HG03108 (cell line): Measurements from ENCODE around the gene UBE2J2.
A peak's percentile ranks its signal among the peaks of the same experiment; 100 is the strongest.

Experiments used
- ATAC-seq: cut with Tn5 transposase; IDR thresholded peaks from one replicate; pipeline ENCODE4 v1.9.1; 2021; ENCODE audit warnings: moderate library complexity; ENCODE audit not compliant: unreplicated experiment

Gene UBE2J2

DNA sequence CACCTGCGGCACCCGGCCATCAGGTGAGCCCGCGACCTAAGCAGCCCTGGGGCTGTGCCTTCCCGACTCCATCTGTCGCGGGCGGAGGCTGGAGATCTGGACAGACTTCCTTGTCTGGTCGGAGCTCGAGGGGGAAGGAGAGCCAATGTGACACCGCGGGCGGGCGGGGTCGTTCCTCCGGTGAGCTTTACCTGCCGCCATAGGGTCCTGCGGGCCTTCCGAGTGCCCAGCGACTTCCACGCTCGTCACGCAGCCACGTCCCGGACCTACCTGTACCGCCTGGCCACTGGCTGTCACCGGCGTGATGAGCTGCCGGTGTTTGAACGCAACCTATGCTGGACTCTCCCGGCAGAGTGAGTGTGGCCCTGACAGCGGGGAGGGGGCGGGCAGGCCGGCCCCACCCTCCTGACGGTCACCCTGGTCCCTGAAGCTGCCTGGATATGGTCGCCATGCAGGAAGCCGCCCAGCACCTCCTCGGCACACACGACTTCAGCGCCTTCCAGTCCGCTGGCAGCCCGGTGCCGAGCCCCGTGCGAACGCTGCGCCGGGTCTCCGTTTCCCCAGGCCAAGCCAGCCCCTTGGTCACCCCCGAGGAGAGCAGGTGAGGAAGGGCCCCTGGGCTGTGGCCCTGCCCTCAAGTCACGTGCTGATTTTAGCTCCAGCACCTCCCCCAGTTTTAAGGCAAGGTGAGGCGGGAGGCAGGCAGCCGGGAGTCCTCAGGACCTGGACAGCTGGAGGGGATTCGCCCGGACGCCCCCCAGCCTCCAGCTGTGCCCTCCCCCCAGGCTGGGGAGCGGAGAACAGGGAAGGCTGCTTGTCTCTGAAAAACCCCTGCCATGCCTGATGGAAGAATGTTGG is 35.8 kb upstream of the UBE2J2 start:
- no peak for ATAC-seq

DNA sequence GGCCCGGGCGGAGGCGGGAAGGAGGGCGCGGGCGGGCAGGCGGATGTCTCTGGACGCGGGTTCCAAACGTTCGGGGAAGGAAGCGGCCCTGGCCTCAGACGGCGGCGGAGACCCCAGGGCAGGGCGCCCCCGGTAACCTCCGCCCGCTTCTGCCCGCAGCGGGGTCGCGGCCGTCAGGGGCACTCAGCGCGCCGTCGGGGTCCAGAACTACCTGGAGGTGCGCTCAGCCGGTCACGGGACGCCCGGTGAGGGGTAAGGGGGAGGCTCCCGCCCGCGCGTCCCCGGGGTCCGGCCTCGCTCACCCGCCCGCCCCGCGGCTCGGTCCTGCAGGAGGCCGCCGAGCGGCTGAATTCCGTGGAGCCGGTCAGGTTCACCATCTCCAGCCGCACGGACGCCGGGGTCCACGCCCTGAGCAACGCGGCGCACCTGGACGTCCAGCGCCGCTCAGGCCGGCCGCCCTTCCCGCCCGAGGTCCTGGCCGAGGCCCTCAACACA is 35.1 kb upstream of the UBE2J2 start:
- no peak for ATAC-seq

- peak; percentile 49 for ATAC-seq
Measured at GRCh38 chr1:1307923-1308755, 34.5 kb upstream of the UBE2J2 start, which contains the start of the genes ACAP3 and PUSL1. ACAP3 (minus strand) TSS chr1:1307930; CDS start chr1:1307815, 115 bp downstream. PUSL1 (plus strand) TSS chr1:1308597; CDS start chr1:1308644, 47 bp downstream.

- peak; percentile 1 for ATAC-seq
Measured at GRCh38 chr1:1307261-1307922, 33.7 kb upstream of the UBE2J2 start.

DNA sequence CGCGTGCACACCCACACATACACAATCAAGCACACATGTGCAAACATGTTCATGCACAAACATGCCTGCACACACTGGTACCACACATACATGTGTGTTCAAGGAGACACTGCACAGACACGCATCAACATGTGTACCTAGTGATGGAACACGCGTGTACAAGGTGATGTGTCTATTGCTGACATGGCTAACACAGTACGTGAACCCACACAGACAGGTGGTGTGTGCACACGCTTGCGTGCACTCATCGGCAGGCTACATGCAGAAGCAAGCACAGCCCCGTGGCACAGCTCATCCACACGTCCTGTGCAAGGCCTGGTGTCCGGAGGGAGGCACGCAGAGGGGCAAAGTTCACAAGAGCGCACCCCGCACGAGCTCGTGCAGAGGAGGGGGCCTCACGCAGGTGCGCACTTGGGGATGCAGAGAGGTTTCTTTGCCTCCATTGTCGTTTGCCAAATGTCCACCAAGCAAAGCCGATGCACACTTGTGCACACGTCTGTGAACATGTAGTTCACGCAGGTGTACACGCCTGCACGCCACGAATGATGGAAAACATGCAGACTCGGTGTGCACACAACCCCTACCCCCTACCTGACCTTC is 33.1 kb upstream of the UBE2J2 start:
- no peak for ATAC-seq

DNA sequence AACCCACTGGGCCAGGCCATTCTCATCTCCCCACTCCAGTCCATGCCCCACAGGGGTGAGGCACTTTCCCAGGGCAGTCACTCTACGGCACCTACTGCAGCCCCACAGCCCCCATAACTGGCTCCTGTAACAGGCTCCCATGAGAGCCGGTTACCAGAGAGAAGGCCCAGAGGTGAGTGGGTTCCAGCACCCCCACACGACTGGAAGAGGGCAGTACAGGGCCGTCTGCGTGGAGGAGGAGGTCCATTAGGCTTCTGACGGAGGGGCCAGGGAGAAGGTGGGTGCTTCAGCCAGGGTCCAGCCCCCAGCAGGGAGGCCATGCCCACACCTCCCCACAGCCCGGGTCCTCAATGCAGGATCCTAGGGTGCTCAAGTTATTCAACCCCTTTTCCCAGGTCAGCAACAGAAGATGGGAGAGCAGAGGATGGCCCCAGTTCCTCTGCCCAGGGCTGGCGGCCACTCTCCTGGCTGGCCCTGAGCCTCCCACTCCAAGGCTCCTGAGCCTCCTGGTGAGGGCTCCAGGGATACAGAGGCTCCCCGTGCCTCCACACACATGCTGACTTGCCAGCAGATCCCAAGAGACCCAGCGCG is 32.5 kb upstream of the UBE2J2 start:
- no peak for ATAC-seq

DNA sequence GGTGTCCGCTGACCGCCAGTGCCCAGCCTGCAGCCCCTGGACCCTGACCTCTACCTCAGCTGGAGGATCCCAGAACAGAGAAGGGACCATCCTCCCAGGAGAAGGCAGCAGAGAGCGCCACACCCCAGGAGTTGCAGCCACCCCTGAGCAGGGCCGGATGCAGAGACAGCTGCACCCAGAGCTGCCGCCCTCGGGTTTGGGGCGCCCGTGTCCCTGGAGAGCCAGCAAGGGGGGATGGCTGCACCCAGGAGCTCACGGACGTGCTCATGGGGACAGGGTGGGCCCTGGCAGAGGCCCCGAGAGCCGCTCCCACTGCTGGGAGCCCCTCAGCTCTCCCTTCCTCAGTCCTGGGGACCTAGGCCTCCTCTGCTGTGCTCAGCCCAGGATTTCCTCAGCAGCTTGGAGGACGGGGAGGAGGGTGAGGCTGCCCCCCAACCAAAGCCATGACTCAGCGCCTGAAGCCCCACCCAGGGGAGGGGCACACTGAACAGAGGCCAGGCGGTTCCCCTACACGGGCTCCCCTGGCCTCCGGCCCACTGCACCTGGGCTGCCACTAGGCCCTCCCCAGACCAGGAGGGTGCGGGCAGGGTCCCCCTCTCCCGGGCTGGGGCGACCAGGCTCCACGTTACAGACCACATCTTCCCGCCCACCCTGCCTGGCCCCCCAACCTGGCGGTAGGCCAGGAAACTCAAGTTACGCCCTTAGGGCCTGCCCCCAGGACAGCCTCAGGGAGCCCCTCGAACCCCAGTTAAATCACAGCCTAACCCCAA is 31.8 kb upstream of the UBE2J2 start:
- no peak for ATAC-seq

DNA sequence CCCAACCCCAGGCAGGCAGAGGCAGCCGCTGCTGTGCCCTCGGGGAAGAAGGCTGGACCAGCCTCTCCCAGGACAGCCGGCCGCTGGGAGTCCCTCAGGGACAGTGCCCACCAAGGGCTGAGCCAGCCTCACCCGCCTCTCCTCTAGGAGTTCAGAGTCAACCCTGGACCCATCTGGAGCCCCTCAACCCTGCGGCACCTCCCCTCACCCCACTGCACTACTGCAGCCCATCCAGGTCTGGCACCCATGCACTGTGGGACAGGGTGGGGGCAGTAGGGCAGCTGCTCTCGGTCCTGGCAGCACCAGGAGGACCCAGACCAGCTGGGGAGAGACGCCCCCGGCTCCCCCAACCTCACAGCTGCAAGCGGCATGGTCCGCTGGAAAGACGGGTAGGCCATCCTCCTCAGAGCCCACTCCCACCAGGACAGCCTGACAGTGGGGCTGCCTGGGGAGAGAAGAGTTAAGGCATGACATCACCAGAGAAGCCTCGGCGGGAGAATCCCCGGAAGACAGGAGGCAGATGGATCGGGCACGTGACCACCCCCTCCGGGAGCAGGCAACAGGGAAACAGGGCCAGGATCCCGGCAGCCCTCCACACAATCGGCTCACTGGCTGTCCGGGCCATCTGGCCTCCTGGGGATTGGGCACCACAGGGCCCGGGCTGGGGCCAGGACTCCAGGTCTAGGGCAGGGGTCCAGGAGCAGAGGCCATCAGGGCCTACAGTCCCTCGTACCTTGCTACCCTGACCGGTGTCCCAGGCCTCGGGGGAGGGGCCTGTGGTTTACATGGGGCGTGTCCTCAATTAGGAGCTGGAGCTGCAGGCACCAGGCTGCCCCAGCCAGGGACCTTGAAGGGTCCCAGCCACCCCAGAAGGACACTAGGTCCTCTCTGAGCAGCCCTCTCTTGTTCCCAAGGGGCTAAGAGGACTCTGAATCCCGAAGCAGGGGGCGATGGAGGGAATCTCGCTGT is 31.0 kb upstream of the UBE2J2 start:
- ATAC-seq, result no peak

DNA sequence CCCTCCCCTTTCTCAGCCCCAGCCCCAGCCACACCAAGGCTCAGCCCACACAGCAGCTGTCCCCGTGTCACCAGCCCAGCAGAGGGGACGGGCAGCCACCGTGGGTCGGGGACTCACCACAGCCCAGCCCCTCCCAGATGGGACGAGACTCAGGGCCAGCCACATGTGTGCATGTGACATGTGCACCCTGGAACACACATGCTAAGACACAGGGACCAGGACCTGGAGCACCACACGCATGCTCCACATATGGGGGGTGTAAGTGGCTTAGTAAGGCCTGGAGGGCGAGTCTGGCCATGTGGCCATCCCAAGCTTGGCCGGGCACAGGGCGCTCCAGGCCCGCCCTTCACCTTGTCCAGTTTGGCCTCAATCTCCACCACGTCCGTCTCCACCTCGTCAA is 30.1 kb upstream of the UBE2J2 start:
- ATAC-seq, result no peak

- ATAC-seq, result no peak
Measured at GRCh38 chr1:1302951-1303509, 29.4 kb upstream of the UBE2J2 start.

GRCh38 chr1:1302006-1302430 is 28.4 kb upstream of the UBE2J2 start:
- no peak for ATAC-seq

DNA sequence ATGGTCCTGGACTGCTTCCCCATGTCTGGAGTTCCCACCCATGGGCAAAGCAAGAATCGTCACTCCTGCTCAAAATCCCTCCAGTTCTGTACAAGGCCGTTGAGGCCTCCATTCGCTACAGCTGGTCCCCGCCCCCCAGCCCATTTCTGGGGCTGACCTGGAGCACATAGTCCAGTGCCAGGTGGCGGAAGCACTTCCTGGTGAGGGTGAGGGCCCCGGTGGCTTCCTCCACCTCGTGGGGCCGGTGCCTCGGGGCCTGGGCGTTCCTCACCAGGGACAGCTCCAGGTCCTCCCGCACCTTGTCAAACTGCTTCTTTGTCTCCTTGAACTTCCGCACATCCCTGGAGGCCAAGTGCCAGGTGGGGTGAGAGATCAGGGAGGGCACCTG is 26.7 kb upstream of the UBE2J2 start:
- no peak for ATAC-seq

DNA sequence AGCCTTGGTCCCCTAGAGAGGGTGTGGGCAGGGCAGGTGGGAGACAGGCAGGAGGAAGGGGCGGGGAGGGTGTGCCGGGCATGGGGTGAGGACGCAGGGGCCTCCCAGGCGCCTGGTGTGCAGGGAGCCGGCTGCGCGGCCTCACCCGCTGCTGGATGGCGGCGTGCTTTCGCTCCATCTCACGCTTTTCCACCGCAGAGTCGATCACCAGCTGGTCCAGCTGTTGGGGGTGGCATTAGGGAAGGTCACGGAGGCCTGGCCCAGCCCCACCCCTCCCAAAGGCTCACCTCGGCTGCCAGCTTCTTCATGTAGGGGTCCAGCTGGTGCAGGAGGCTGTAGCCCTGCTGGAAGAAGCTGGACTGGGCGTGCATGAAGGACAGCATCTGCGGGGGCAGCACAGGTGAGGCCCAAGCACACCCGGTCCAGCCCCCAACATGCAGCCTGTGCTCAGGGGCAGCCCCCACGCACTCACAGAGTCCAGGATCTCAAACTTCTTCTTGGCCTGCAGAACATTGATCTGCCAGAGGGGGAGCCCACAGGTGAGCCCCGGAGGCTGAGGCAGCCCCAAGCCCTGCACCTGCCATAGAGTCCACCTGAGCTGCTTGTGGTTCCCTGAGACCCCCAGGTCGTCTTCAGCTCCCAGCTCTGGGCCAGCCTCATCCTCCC is 26.2 kb upstream of the UBE2J2 start:
- no peak for ATAC-seq

GRCh38 chr1:1298861-1299685 is 25.4 kb upstream of the UBE2J2 start:
- ATAC-seq, result no peak

DNA sequence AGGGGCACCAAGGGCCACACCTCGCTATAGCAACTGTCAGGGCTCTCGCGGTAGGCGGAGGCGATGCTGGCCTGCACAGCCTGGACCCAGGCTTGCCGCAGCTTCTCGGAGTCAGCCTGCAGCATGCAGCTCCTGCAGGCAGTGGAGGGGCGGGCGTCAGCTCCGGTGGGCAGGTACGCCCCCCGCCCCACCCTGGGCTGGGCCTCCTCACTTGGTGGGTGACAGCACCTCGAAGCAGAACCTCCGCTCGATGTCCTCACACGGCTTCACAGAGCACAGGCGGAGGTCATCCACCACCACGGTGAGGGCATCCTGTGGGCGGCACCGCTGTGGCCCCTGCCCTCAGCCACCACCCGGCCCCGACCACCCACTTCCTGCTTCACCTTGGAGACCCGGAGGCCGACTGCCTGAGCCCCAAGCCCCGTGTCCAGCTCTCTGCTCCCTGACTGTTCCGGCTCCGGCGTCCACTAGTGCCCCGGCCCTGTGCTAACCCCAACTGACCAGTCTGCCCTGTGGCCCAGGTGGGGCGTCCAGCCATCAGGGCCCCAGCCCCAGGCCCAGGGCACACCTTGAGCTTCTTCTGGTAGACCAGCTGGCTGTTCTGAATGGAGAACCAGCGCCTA is 24.3 kb upstream of the UBE2J2 start:
- ATAC-seq, result no peak
